GM19043 (cell line): ENCODE data around the gene PPP6R2.
"Not testable (repeated sequence)": the region's sequence is repeated elsewhere in the genome, so short reads cannot be mapped to it uniquely, and the experiment has no call there.

Experiments
- ATAC-seq: cut with Tn5 transposase; IDR thresholded peaks from one replicate; pipeline ENCODE4 v1.9.1; 2021; ENCODE audit warnings: low read depth; ENCODE audit not compliant: unreplicated experiment

PPP6R2 gene

DNA sequence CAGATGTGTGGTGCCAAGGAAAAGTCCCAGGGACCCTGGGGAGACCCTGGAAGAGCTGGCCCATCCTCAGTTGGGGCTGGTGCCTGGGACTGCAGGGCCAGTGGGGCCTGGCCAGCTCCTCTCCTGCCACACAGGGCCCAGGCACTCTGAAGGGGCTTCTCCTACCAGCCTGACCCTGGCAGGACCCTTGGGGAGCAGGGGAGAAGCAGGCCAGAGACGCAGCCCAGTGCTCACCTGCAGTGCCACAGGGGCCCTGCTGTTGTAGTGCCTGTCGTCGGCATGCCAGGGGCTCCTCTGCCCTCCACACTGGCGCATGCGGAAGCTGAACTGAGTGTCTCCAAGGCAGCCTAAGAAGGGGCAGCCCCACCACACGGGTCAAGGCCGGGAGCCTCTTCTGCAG lies 25.5 kb upstream of the PPP6R2 start:
- no peak for ATAC-seq

DNA sequence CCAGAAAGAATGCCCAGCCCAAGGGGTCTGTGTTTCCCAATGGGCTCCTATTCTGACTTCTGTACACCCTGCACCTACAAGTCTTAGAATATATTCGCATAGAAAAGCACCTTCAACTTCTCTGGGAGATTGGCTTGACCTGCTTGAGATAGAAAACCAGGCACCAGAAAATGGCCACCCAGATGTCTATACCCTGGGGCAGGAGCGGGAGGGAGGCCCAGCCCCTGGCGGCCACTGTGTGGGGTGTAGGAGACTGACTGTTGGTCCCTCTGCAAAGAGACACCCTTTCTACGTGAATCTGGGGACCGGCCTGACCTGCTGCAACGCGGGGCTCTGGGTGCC lies 24.8 kb upstream of the PPP6R2 start:
- no peak for ATAC-seq

DNA sequence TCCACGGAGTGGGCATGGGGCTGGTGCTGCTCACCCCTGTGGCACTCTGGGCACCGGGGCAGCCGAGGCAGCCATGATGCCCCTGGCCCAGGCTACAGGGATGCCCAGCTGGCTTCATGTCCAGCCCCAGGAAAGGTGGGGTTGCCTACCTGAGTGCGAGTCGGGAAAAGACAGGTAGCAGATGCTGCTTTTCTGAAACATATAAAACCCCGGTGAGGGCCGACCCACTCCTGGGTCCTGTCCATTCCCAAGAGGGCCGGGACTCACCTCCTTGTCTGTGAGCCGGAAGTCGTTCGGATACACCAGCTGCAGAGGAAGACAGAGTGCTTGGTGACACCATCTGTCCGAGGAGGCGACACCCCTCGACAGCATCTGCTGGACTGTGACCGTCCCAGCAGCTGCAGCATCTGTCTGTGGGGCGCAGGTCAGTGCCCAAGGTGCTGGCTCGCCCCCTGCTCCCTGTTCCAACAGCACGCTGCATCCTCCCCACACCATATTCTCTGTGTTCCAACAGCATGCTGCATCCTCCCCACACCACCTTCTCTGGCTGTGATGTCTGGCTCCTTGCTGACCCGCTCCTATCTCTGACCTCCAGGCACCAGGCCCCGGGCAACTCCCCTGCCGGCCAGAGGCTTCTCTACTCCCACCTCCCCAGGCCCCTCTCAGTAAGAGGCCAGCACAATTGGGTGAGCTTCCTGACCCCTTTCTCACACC lies 24.3 kb upstream of the PPP6R2 start:
- ATAC-seq: no peak

DNA sequence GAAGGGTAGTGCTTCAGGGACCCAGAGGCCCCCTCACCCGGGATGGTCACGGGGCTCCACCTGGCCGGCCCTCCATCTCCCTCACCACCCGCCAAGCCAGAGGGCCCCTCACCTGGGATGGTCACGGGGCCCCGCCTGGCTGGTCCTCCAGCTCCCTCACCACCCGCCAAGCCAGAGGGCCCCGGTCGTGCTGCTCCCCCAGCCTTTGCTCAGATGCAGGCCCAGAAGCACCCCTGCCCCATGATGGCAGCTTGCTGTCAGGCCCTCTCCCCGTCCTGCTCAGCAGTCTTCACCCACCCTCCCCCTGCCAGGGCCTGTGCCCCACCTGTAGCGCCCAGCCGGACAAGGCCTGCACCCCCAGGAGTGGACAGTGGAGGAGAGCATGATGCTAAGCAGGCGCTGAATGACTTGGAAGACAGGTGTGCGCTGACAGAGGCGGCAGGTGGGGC lies 23.6 kb upstream of the PPP6R2 start:
- no peak for ATAC-seq

DNA sequence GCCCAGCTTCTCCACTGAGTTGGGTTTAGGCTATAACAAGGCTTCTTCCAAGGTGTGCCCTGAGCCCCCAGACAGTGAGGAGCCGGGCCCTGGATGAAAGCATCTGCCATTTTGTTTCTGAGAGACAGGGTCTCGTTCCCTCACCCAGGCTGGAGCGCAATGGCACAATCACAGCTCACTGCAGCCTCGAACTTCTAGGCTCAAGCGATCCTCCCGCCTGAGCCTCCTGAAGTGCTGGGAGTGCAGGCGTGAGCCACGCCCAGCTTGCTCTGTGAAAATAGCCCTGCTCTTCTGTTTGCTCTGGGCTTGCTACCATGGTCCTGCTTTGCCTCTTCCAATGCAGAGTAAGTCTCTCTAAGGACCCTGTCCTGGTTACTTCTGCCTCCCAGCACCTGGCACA lies 23.0 kb upstream of the PPP6R2 start:
- no peak for ATAC-seq

DNA sequence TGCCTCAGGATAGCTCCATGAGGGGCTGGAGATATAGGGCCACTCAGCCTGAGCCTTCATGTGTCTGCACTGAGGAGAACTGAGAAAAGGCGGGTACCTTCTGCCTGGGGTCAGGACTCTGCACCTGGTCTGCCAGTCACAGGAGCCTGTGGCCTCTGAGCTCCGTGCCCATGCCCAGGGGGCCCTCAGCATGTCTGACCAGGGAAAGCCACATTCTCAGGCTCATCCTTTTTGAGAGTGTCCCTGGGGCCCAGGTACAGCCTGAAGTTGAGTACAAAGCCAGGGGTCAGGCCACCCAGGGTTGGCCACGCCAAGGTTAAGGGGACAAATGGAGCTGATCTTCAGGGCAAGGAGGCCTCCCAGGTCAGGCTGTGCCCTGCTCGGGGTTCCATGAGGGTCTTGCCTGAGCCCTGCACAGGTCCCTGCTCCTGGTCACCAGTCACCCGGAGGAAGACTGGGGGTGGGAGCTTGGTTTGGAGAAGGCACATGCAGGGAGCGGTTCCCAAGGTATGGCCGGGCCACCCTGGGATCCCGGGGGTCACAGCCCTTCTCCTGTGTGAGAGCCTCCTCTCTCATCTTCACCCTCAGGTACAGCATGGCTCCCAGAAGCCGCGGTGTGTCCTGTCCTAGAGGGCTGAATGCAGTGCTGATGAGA lies 22.3 kb upstream of the PPP6R2 start:
- ATAC-seq: no peak

DNA sequence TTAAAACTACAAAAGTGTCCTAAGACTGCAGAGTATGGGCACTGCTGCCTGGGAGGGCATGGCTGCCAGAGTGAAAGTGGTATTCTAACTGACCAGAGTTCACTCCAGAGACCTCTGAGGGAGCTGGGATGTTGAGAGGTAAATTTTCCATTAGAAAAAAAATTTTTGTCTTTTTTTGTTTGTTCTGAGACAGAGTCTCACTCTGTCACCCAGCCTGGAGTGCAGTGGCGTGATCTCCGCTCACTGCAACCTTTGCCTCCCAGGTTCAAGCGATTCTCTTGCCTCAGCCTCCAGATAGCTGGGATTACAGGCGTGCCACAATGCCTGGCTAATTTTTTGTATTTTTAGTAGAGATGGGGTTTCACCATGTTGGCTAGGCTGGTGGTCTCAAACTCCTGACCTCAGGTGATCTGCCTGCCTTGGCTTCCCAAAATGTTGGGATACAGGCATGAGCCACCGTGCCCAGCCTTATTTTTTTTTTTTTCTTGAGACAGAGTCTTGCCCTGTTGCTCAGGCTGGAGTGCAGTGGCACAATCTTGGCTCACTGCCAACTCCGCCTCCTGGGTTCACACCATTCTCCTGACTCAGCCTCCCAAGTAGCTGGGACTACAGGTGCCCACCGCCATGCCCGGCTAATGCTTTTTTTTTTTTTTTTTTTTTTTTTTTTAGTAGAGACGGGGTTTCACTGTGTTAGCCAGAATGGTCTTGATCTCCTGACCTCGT lies 20.6 kb upstream of the PPP6R2 start:
- ATAC-seq: not testable (repeated sequence)

DNA sequence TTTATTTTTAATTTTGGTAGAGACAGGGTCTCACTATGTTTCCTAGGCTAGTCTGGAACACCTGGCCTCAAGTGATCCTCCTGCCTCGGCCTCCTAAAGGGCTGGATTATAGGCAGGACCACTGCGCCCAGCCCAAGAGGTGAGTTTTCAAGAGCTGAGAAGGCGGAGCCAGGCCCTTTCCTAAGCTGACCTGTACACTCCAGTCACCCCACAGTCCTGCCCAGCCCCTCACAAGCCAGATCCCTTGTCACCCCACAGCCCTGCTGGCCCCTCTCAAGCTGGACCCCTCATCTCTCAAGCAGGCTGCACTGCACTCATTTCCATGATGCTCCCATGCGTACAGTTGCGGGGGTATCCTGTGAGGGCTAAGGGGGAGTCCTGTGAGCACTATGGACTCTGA lies 19.2 kb upstream of the PPP6R2 start:
- no peak for ATAC-seq

DNA sequence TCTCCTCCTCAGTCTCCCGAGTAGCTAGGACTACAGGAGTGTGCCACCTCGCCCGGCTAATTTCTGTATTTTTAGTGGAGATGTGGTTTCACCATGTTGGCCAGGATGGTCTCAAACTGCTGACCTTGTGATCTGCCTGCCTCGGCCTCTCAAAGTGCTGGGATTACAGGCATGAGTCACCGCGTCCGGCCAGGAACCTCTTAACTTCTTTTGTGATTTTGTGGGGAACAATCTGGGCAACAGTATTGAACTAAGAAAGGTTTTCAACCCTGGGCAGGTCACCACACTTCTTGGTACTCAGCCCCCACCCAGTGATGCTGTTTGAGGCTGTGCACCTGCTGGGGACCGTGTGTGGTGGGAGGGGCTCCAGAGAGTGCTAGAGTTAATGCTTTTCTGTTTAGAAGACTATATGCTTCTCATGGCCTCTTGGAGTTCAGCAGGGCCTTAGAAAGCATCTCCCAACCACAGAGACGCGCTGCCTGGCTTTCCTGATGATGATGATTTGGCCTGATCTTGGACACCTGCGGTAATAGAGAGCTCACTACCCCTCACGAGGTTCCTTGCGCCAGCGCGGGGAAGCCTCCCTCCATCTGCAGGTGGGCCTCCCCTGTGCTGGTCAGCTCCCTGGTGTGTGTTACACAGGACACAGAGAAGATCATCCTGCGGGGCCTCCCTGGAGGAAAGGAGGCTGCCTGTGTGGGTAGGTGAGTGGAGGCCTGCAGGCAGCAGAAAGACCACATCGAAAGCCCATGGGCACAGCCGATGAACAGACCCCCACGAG lies 17.5 kb upstream of the PPP6R2 start:
- ATAC-seq: no peak

DNA sequence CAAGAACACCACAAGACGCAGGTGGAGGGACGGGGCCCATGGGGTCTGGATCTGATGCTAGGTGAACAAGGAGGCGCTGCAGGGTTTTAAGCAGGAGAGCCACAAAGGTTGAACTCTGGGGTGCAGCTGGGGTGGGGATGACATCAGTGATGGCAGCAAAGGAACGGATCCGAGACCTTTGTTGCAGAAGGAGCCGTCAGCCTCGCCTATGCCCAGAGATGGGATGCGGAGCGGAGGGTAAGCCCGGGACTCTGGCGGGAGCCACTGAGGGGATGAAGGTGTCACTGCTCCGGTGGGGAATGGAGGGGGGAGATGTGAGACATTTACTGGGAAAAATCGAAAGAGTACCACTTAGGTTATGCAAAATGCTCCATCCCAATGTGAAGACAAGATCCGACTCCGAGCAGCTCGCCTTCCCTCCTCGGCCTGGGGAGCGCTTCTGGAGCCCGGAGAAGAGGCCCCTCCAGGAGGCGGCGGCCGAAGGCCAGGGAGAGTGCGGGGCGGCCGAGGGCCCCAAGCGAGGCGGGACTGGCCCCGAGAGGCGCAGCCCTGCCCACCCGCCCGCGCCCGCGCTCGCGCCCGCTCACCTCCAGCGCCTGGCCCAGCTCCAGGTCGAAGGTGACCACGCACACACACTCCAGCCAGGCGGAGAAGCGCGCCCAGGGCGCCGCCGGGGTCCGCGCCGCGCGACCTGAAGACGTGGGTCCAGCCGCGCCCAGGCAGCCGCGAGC lies 16.7 kb upstream of the PPP6R2 start:
- no peak for ATAC-seq

DNA sequence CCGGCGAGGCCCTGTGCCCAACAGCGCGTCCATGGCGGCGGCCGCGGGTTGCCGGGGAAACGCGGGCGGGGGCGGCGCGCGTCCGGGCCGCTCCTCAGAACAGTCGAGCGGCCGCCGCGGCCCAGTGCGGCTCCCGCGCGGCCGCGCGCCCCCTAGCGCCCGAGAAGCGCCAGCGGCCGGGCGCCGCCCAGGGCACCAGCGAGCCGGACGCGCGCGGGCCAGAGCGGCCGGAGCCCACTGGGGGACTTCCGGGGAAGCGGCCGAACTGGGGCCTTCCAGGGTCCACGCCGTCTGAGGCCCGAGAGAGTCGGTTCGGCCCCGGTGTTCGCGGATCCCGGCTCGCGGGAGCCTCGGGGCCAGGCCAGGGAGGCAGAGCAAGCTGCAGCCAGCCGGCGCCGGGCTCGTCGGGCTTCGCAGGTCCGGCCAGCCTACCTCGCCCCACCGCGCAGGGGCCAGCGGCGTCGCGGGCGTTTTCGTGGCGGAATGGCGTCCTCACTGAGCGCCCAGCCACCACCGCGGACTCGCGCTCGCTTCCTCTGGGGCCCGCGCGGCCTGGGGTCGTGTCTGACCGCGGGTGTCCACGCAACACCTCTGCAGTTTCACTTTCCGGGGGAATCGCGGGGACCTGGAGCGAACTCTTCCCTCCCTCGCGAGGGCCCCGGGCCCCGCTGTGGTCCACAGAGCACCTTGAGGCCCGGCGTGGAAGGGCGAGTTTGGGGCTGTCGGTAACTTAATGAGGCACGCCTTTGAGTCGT lies 16.0 kb upstream of the PPP6R2 start, which contains the start of gene DENND6B:
TSS of gene DENND6B (minus strand) at position 57 of the 755 bp plus-strand sequence. CDS start at position 33, 24 bp downstream.
- ATAC-seq: peak; percentile 79

DNA sequence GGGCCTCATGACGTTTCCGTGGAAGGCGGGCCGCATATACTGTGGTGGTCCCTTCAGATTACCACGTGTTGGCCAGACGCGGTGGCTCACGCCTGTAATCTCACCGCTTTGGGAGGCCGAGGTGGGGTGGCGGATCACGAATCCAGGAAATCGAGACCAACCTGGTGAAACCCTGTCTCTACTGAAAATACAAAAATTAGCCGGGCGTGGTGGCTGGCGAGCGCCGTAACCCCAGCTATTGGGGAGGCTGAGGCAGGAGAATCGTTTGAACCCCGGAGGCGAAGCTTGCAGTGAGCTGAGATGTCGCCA lies 15.5 kb upstream of the PPP6R2 start:
- no peak for ATAC-seq

DNA sequence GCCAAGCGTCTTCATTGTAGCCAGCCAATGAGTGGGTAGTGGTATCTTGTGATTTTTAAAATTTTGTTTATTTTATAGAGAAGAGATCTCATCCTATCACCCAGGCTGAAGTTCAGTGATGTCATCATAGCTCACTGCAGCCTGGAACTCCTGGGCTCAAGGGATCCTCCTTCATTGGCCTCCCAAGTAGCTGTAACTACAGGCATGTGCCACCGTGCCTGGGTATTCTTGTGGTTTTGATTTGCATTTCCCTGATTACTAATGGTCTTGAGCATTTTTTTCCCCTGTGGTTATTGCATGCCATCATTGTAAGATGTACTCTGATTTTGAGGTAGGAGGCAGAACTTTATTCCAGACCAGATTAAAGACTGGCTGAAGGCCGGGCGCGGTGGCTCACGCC lies 13.9 kb upstream of the PPP6R2 start:
- no peak for ATAC-seq

DNA sequence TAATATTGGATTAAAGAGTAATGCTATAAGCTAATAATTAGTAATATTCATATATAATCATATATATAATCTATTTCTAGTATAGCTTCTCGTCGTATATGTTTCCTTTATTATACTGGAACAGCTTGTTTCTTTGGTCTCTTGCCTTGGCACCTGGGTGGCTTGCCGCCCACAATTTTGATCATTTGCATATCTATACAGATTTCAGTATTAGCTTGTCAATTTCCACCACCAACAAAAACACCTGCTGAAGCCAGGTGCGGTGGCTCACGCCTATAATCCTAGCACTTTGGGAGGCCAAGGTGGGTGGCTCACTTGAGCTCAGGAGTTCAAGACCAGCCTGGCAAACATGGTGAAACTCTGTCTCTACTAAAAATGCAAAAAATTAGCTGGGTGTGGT lies 8.7 kb upstream of the PPP6R2 start:
- not testable (repeated sequence) for ATAC-seq

DNA sequence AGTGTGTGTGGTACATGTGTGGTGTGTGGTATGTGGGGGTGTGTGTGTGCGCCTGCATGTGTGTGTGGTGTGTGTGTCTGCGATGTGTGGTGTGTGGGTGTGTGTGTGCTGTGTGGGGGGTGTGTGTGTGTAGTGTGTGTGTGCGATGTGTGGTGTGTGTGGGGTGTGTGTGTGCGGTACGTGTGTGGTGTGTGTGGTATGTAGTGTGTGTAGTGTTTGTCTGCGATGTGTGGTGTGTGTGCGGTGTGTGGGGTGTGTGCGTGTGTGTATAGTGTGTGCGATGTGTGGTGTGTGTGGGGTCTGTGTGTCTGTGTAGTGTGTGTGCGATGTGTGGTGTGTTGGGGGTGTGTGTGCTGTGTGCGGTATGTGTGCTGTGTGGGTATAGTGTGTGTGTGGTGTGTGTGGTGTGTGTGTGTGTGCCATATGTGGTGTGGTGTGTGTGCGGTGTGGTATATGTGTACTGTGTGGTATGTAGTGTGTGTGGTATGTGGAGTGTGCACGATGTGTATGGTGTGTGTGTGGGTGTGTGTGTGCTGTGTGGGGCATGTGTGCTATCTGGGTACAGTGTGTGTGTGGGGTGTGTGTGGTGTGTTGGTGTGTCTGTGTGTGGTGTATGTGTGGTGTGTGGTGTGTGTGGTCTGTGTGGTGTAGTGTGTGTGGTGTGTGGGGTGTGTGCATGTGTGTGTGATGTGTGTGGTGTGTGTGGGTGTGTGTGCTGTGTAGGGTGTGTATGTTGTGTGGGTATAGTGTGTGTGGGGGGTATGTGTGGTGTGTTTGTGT lies 5.7 kb upstream of the PPP6R2 start:
- ATAC-seq: no peak

DNA sequence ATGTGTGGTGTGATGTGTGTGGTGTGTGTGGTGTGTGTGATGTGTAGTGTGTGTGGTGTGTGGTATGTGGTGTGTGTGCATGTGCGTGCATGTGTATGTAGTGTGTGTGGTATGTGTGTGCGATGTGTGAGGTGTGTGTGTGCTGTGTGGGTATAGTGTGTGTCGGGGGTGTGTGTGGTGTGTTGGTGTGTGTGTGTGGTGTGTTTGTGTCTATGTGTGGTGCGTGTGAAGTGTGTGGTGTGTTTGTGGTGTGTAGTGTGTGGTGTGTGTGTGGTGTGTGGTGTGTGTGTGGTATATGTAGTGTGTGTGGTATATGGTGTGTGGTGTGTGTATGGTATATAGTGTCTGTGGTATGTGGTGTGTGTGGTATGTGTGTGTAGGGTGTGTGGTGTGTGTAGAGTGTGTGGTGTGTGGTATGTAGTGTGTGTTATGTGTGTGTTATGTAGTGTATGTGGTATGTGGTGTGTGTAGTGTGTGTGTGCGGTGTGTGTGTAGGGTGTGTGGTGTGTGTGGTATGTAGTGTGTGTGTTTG lies 5.0 kb upstream of the PPP6R2 start:
- no peak for ATAC-seq

DNA sequence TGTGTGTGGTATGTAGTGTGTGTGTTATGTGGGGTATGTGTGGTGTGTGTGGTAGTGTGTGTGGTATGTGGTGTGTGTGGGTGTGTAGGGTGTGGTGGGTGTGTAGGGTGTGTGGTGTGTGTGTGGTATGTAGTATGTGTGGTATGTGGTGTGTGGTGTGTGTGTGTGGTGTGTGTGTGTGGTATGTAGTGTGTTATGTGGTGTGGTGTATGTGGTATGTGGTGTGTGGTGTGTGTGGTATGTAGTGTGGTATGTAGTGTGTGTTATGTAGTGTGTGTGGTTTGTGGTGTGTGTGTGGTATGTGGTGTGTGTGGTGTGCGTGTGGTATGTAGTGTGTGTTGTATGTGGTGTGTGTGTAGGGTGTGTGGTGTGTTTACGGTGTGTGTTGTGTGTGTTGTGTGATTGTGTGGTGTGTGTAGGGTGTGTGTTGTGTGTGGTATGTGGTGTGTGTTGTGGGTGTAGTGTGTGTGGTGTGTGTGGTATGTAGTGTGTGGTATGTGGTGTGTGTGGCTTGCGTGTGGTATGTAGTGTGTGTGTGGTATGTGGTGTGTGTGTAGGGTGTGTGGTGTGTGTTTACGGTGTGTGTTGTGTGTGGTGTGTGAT lies 4.2 kb upstream of the PPP6R2 start:
- no peak for ATAC-seq
